IMR-90 (cell line): ENCODE measurements around the gene LAMTOR4. TPM values are rescaled to one million over a fixed set of nuclear protein-coding genes. Genes with fewer than 3 reads are reported as not detected.
"Not testable (repeated sequence)": the region's sequence is repeated elsewhere in the genome, so short reads cannot be mapped to it uniquely, and the experiment has no call there.

Source experiments
- ATAC-seq: fragments of 200-7000 bp; cut with Tn5 transposase; 2 replicates; pipeline ENCODE4 v1.9.1; 2020; ENCODE audit warnings: low read depth, mild to moderate bottlenecking, moderate library complexity
- BruUV-seq: library from RNA; stranded (reverse); fragments of 400-500 nt; replicated peaks from 2 replicates; lab custom pipeline; 2021; lab: Mats Ljungman, UMichigan
- CTCF ChIA-PET: fragments of 300-600 bp; formaldehyde crosslinking; extraction: SDS; loops from one replicate; lab custom pipeline; 2021; ENCODE audit warnings: antibody characterized with exemption; lab: Yijun Ruan, JAX
- POLR2A ChIA-PET: fragments of 300-600 bp; sonication (Branson Sonifier 250); formaldehyde crosslinking; loops from one replicate; lab custom pipeline; 2022; ENCODE audit warnings: antibody characterized with exemption; ENCODE audit not compliant: unreplicated experiment; lab: Charles Lee
- DNase-seq: peaks from one replicate; pipeline ENCODE4 v3.0.0; 2013
- H2AFZ ChIP-seq: replicated peaks from 2 replicates; pipeline ENCODE3; 2013; ENCODE audit warnings: low read length, mild to moderate bottlenecking; ENCODE audit not compliant: poor library complexity
- H2AK5ac ChIP-seq: 2 replicates; pipeline ENCODE4 v1.6.1; 2013; ENCODE audit warnings: low read depth, low read length, inconsistent platforms
- H2AK9ac ChIP-seq: replicated peaks from 2 replicates; pipeline ENCODE3; 2013; ENCODE audit warnings: mild to moderate bottlenecking, low read depth, low read length, moderate library complexity; ENCODE audit not compliant: poor library complexity
- H2BK120ac ChIP-seq: 2 replicates; pipeline ENCODE4 v1.6.1; 2013; ENCODE audit warnings: low read depth, low read length, inconsistent platforms
- H2BK15ac ChIP-seq: 3 replicates; pipeline ENCODE4 v1.6.1; 2013; ENCODE audit warnings: low read depth, low read length, inconsistent platforms
- H2BK20ac ChIP-seq: 2 replicates; pipeline ENCODE4 v1.6.1; 2013; ENCODE audit warnings: low read depth, mild to moderate bottlenecking, inconsistent platforms, low read length, moderate library complexity
- H2BK5ac ChIP-seq: 2 replicates; pipeline ENCODE4 v1.6.1; 2013; ENCODE audit warnings: mild to moderate bottlenecking, low read depth, low read length, inconsistent platforms; ENCODE audit not compliant: poor library complexity, severe bottlenecking
- H3K14ac ChIP-seq: replicated peaks from 2 replicates; pipeline ENCODE4 v1.6.1; 2013; ENCODE audit warnings: low read depth, low read length, inconsistent platforms
- H3K18ac ChIP-seq: 2 replicates; pipeline ENCODE4 v1.6.1; 2013; ENCODE audit warnings: low read depth, low read length, control low read depth
- H3K23ac ChIP-seq: 2 replicates; pipeline ENCODE4 v1.6.1; 2013; ENCODE audit warnings: low read depth, low read length, inconsistent platforms
- H3K27ac ChIP-seq: 2 replicates; pipeline ENCODE4 v1.5.1; 2013; ENCODE audit warnings: mild to moderate bottlenecking, control low read depth, low read length; ENCODE audit not compliant: insufficient read depth
- H3K27me3 ChIP-seq: 2 replicates; pipeline ENCODE4 v1.6.1; 2013; ENCODE audit warnings: low read length; ENCODE audit not compliant: control insufficient read depth, insufficient read depth
- H3K36me3 ChIP-seq: 2 replicates; pipeline ENCODE4 v1.6.1; 2013; ENCODE audit warnings: low read length, mixed read lengths; ENCODE audit not compliant: control insufficient read depth, insufficient read depth
- H3K4ac ChIP-seq: 2 replicates; pipeline ENCODE4 v1.6.1; 2013; ENCODE audit warnings: low read depth, low read length, inconsistent platforms
- H3K4me1 ChIP-seq: 2 replicates; pipeline ENCODE4 v1.6.1; 2013; ENCODE audit warnings: low read length, mixed read lengths; ENCODE audit not compliant: control insufficient read depth, insufficient read depth
- H3K4me2 ChIP-seq: 2 replicates; pipeline ENCODE4 v1.6.1; 2013; ENCODE audit warnings: low read depth, mild to moderate bottlenecking, control low read depth, low read length, moderate library complexity
- H3K4me3 ChIP-seq: 2 replicates; pipeline ENCODE4 v1.5.1; 2013; ENCODE audit warnings: low read depth, mild to moderate bottlenecking, control low read depth, low read length, moderate library complexity; ENCODE audit not compliant: insufficient read depth
- H3K56ac ChIP-seq: 2 replicates; pipeline ENCODE4 v1.6.1; 2013; ENCODE audit warnings: low read length, inconsistent platforms; ENCODE audit not compliant: insufficient read depth; ENCODE audit errors: extremely low read depth
- H3K79me1 ChIP-seq, 2 experiments: 2 replicates each; pipeline ENCODE4 v1.6.1; 2013; ENCODE audit warnings: low read length in 2 of 2, inconsistent platforms in 1 of 2, low read depth in 1 of 2
- H3K9ac ChIP-seq: 2 replicates; pipeline ENCODE4 v1.6.1; 2013; ENCODE audit warnings: low read depth, low read length, control low read depth
- H3K9me1 ChIP-seq: 2 replicates; pipeline ENCODE4 v1.6.1; 2013; ENCODE audit warnings: low read length, inconsistent platforms; ENCODE audit not compliant: insufficient read depth
- H3K9me3 ChIP-seq: 2 replicates; pipeline ENCODE4 v1.6.1; 2013; ENCODE audit warnings: low read length; ENCODE audit not compliant: control insufficient read depth, insufficient read depth
- H4K20me1 ChIP-seq: 2 replicates; pipeline ENCODE4 v1.6.1; 2013; ENCODE audit warnings: low read length, inconsistent platforms; ENCODE audit not compliant: insufficient read depth
- H4K5ac ChIP-seq: 2 replicates; pipeline ENCODE4 v1.6.1; 2013; ENCODE audit warnings: mild to moderate bottlenecking, low read depth, low read length, control low read depth
- H4K8ac ChIP-seq, 2 experiments: 2 replicates each; pipeline ENCODE4 v1.6.1; 2013; ENCODE audit warnings: low read depth in 2 of 2, low read length in 2 of 2, control low read depth in 1 of 2, inconsistent platforms in 1 of 2
- H4K91ac ChIP-seq: 2 replicates; pipeline ENCODE4 v1.6.1; 2013; ENCODE audit warnings: low read depth, low read length, inconsistent platforms; ENCODE audit not compliant: insufficient read depth
- WGBS, 2 experiments: methylation state at CpG; one replicate each; pipeline versions ENCODE4 v1.1.5 to v1.1.7; 2013; ENCODE audit warnings: missing lambda C conversion rate in 2 of 2; ENCODE audit not compliant: insufficient read length in 1 of 2; ENCODE audit errors: extremely low coverage in 2 of 2; 5-methylcytosine and 5-hydroxymethylcytosine counted together
- dilution Hi-C: fragments of 300-500 bp; cut with HindIII; formaldehyde crosslinking; loops from one replicate; pipeline ENCODE4 v1.14.3; 2018; ENCODE audit warnings: low sequenced_read_pairs; ENCODE audit not compliant: unreplicated experiment
- in situ Hi-C: fragments of 300-500 bp; cut with MboI; formaldehyde crosslinking; loops from 3 replicates; pipeline ENCODE4 v1.14.3; 2019; ENCODE audit warnings: low sequenced_read_pairs, inconsistent platforms, mixed read lengths
- intact Hi-C: fragments of 100-400 bp; cut with micrococcal nuclease; formaldehyde crosslinking; loops from 2 replicates; pipeline ENCODE4 v1.10.0; 2022
- polyA plus RNA-seq, 3 experiments: library from polyadenylated mRNA; depleted of rRNA; stranded (reverse); fragments of >200 nt; gene quantifications; 2 replicates each; pipeline ENCODE4 v1.2.3, GENCODE V29; 2012; ENCODE audit warnings: low replicate concordance in 1 of 3
- total RNA-seq: library from RNA; depleted of rRNA; stranded (reverse); fragments of >200 nt; gene quantifications from 2 replicates; pipeline ENCODE4 v1.2.3, GENCODE V29; 2012

LAMTOR4 gene
- total and polyA plus RNA-seq, 2 of the 4 experiments (the other 2 are of a cell fraction) = 134 to 268 TPM

DNA sequence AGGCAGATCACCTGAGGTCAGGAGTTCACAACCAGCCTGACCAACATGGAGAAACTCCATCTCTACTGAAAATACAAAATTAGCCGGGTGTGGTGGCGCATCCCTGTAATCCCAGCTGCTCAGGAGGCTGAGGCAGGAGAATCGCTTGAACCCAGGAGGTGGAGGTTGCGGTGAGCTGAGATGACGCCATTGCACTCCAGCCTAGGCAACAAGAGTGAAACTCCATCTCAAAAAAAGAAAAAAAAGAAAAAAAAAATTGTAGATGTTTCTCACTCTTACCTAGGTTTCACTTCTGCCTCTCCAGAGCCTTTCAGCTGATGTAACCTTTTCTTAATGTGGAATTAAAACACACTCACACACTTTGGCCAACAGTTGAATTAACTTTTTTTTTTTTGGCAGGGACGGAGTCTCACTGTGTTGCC, 47.2 kb downstream of the LAMTOR4 start:
- H3K4me3 ChIP-seq, H3K9ac ChIP-seq, CTCF ChIA-PET, H2BK15ac ChIP-seq, H3K9me1 ChIP-seq, H2BK120ac ChIP-seq, POLR2A ChIA-PET, H3K9me3 ChIP-seq, H2AFZ ChIP-seq, H3K79me1 ChIP-seq, H3K27ac ChIP-seq, H2BK20ac ChIP-seq, H4K8ac ChIP-seq, H2BK5ac ChIP-seq, H4K20me1 ChIP-seq, H2AK9ac ChIP-seq, DNase-seq, ATAC-seq, H3K4ac ChIP-seq, intact Hi-C loops, H2AK5ac ChIP-seq, H4K91ac ChIP-seq, dilution Hi-C loops, H3K4me2 ChIP-seq, H4K5ac ChIP-seq, H3K14ac ChIP-seq, in situ Hi-C loops, H3K4me1 ChIP-seq, H3K23ac ChIP-seq, H3K18ac ChIP-seq, BruUV-seq, H3K36me3 ChIP-seq, H3K56ac ChIP-seq: not testable (repeated sequence)
- peaks cover 13% of the 10 kb centered on the region for H3K27me3 ChIP-seq
- WGBS, 2 experiments = 88% methylated on average over 1 of the region's 6 CpGs; no CpG with 5 or more reads in 1 of the 2 experiments
